HEK293 (cell line): ENCODE results near the gene ZBTB20.

ENCODE experiments used
- CTCF ChIA-PET: fragments of 350-600 bp; formaldehyde crosslinking; extraction: SDS; loops from one replicate; lab custom pipeline; 2021; ENCODE audit warnings: antibody characterized with exemption; lab: Yijun Ruan, JAX
- POLR2A ChIA-PET: fragments of 300-600 bp; formaldehyde crosslinking; extraction: SDS; loops from one replicate; lab custom pipeline; 2020; ENCODE audit warnings: antibody characterized with exemption, inconsistent platforms; lab: Yijun Ruan, JAX
- H3K27ac ChIP-seq: fragments of 200-500 bp; sonication (Bioruptor generic); 2 replicates; pipeline ENCODE4 v1.5.1; 2014; ENCODE audit warnings: low read depth, low read length, control low read depth, inconsistent platforms; ENCODE audit errors: extremely low read depth
- H3K36me3 ChIP-seq, 2 experiments: fragments of 200-500 bp in 1 of 2; sonication (Bioruptor generic) in 1 of 2; 1 replicate in 1 of 2; 2 replicates in 1 of 2; pipeline ENCODE4 v1.5.1; 2014 to 2017; ENCODE audit warnings: inconsistent platforms in 2 of 2, low read length in 2 of 2; ENCODE audit not compliant: control insufficient read depth in 2 of 2, insufficient read depth in 1 of 2
- H3K4me1 ChIP-seq: fragments of 200-500 bp; sonication (Bioruptor generic); 2 replicates; pipeline ENCODE4 v1.5.1; 2014; ENCODE audit warnings: mild to moderate bottlenecking, low read length, inconsistent platforms; ENCODE audit not compliant: control insufficient read depth, insufficient read depth
- H3K4me3 ChIP-seq: 2 replicates; pipeline ENCODE4 v1.5.1; 2011; ENCODE audit warnings: low read depth, mild to moderate bottlenecking, control low read depth, low read length, moderate library complexity
- H3K9me3 ChIP-seq: fragments of 200-500 bp; sonication (Bioruptor generic); 2 replicates; pipeline ENCODE4 v1.5.1; 2014; ENCODE audit warnings: low read depth, low read length, inconsistent platforms; ENCODE audit not compliant: control insufficient read depth, insufficient read depth
- FEZF1 ChIP-seq: fragments of 450-650 bp; formaldehyde crosslinking; IDR thresholded peaks from 2 replicates; pipeline ENCODE4 v1.5.1; 2016; ENCODE audit warnings: missing biosample characterization, missing genetic modification characterization
- IKZF3 ChIP-seq: fragments of 450-650 bp; IDR thresholded peaks from 2 replicates; pipeline ENCODE4 v1.5.0; 2018; ENCODE audit warnings: missing biosample characterization, mild to moderate bottlenecking, missing genetic modification characterization, moderate library complexity
- MZF1 ChIP-seq: fragments of 450-650 bp; formaldehyde crosslinking; IDR thresholded peaks from 2 replicates; pipeline ENCODE4 v1.5.1; 2017; ENCODE audit warnings: missing biosample characterization, missing genetic modification characterization, borderline replicate concordance
- PRDM1 ChIP-seq: fragments of 450-650 bp; formaldehyde crosslinking; IDR thresholded peaks from 2 replicates; pipeline ENCODE4; 2016; ENCODE audit warnings: missing biosample characterization, missing genetic modification characterization
- SCRT2 ChIP-seq: fragments of 450-650 bp; formaldehyde crosslinking; IDR thresholded peaks from 2 replicates; pipeline ENCODE4 v1.5.1; 2016; ENCODE audit warnings: missing biosample characterization, missing genetic modification characterization
- YY1 ChIP-seq: fragments of 450-650 bp; formaldehyde crosslinking; IDR thresholded peaks from 2 replicates; pipeline ENCODE4 v1.5.1; 2018; ENCODE audit warnings: missing biosample characterization, missing genetic modification characterization
- ZBTB48 ChIP-seq: fragments of 450-650 bp; formaldehyde crosslinking; IDR thresholded peaks from 2 replicates; pipeline ENCODE4 v1.5.1; 2016; ENCODE audit warnings: missing biosample characterization, missing genetic modification characterization
- ZIC2 ChIP-seq: fragments of 450-650 bp; formaldehyde crosslinking; IDR thresholded peaks from 2 replicates; pipeline ENCODE4 v1.5.1; 2016; ENCODE audit warnings: missing biosample characterization, missing genetic modification characterization
- ZNF121 ChIP-seq: fragments of 450-650 bp; formaldehyde crosslinking; IDR thresholded peaks from 2 replicates; pipeline ENCODE4 v1.5.1; 2016; ENCODE audit warnings: missing biosample characterization, missing genetic modification characterization
- ZNF157 ChIP-seq: fragments of 450-650 bp; formaldehyde crosslinking; IDR thresholded peaks from 2 replicates; pipeline ENCODE4 v1.5.1; 2016; ENCODE audit warnings: missing biosample characterization, missing genetic modification characterization
- ZNF2 ChIP-seq: fragments of 450-650 bp; formaldehyde crosslinking; IDR thresholded peaks from 2 replicates; pipeline ENCODE4 v1.5.1; 2016; ENCODE audit warnings: missing biosample characterization, missing genetic modification characterization
- ZNF221 ChIP-seq: fragments of 450-650 bp; formaldehyde crosslinking; IDR thresholded peaks from 2 replicates; pipeline ENCODE4 v1.5.1; 2017; ENCODE audit warnings: missing biosample characterization, missing genetic modification characterization, borderline replicate concordance
- ZNF350 ChIP-seq: fragments of 450-650 bp; formaldehyde crosslinking; IDR thresholded peaks from 2 replicates; pipeline ENCODE4 v1.5.0; 2017; ENCODE audit warnings: missing biosample characterization, mild to moderate bottlenecking, missing genetic modification characterization
- ZNF48 ChIP-seq: fragments of 450-650 bp; formaldehyde crosslinking; IDR thresholded peaks from 2 replicates; pipeline ENCODE4 v1.5.1; 2016; ENCODE audit warnings: missing biosample characterization, missing genetic modification characterization
- ZNF529 ChIP-seq: fragments of 450-650 bp; formaldehyde crosslinking; IDR thresholded peaks from 2 replicates; pipeline ENCODE4 v1.5.1; 2017; ENCODE audit warnings: missing genetic modification characterization, missing biosample characterization; ENCODE audit not compliant: insufficient replicate concordance
- ZNF558 ChIP-seq: fragments of 450-650 bp; formaldehyde crosslinking; IDR thresholded peaks from 2 replicates; pipeline ENCODE4 v1.5.1; 2016; ENCODE audit warnings: missing biosample characterization, missing genetic modification characterization
- ZNF560 ChIP-seq: fragments of 450-650 bp; formaldehyde crosslinking; IDR thresholded peaks from 2 replicates; pipeline ENCODE4 v1.5.1; 2017; ENCODE audit warnings: missing biosample characterization, missing genetic modification characterization, borderline replicate concordance
- ZNF596 ChIP-seq: fragments of 450-650 bp; IDR thresholded peaks from 2 replicates; pipeline ENCODE4 v1.5.0; 2018; ENCODE audit warnings: missing biosample characterization, mild to moderate bottlenecking, missing genetic modification characterization, moderate library complexity
- ZNF660 ChIP-seq: fragments of 450-650 bp; IDR thresholded peaks from 2 replicates; pipeline ENCODE4 v1.5.1; 2018; ENCODE audit warnings: missing biosample characterization, mild to moderate bottlenecking, missing genetic modification characterization
- ZNF677 ChIP-seq: fragments of 450-650 bp; IDR thresholded peaks from 2 replicates; pipeline ENCODE4 v1.5.0; 2018; ENCODE audit warnings: missing biosample characterization, mild to moderate bottlenecking, missing genetic modification characterization, moderate library complexity
- ZNF76 ChIP-seq: fragments of 450-650 bp; formaldehyde crosslinking; IDR thresholded peaks from 2 replicates; pipeline ENCODE4; 2016; ENCODE audit warnings: low read depth, missing biosample characterization, missing genetic modification characterization, borderline replicate concordance
- ZNF776 ChIP-seq: fragments of 450-650 bp; formaldehyde crosslinking; IDR thresholded peaks from 2 replicates; pipeline ENCODE4 v1.5.0; 2017; ENCODE audit warnings: missing biosample characterization, missing genetic modification characterization, borderline replicate concordance
- ZSCAN16 ChIP-seq: fragments of 450-650 bp; formaldehyde crosslinking; IDR thresholded peaks from 2 replicates; pipeline ENCODE4 v1.5.1; 2016; ENCODE audit warnings: missing biosample characterization, missing genetic modification characterization
- ZSCAN23 ChIP-seq: fragments of 450-650 bp; formaldehyde crosslinking; IDR thresholded peaks from 2 replicates; pipeline ENCODE4 v1.5.1; 2016; ENCODE audit warnings: missing biosample characterization, missing genetic modification characterization
- TF ChIP-seq, protein P1 (sequence below): fragments of 450-650 bp; formaldehyde crosslinking; IDR thresholded peaks from 2 replicates; pipeline ENCODE4 v1.5.1; 2016; ENCODE audit warnings: missing biosample characterization, missing genetic modification characterization, borderline replicate concordance
- TF ChIP-seq, protein P2 (sequence below): fragments of 450-650 bp; formaldehyde crosslinking; IDR thresholded peaks from 2 replicates; pipeline ENCODE4 v1.5.1; 2016; ENCODE audit warnings: missing biosample characterization, missing genetic modification characterization

Gene ZBTB20

DNA sequence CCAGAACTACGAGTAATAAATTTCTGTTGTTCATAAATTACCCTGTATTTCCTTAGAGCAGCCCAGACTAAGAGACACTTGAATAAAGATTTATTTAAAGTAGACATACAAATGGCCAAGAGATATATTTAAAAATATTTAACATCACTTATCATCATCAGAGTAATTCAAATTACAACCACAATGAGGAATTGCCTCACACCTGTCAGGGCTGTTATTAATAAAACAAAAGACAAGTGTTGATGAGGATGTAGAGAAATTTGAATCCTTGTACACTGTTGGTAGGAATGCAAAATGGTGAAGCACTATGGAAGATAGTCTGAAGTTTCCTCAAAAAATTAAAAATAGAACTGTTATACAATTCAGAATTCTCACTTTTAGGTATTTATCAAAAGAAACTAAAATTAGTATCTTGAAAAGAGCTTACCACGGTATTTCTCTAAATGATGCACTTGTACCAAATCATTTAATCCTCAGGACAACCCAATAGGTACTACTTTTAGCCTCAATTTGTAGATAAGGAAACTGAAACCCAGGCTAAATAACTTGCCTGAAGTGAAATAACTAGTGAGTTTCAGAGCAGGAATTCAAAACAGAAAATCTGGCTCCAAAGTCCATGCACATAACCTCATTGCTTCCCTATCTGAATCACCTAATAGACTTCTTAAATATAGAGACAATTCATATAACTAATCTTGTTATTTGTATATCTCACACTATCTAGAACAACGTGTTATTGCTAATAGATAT, 69.4 kb downstream of the ZBTB20 start:
- no peaks in the 10 kb centered on the region for H3K9me3 ChIP-seq
- ChIA-PET CTCF (interaction anchor here (1.9 kb wide), 1 partner anchor 14 kb away, joined by 4 read pairs; no protein-coding TSS in a partner anchor), POLR2A (no interaction called here)
- no peak for TF ChIP-seq IKZF3 (tag by site-specific recombination)
- no peak for TF ChIP-seq ZNF76 (tag by site-specific recombination)
- no peak for TF ChIP-seq ZNF596 (tag by site-specific recombination)
- TF ChIP-seq ZBTB48 = no peak
- no peak for TF ChIP-seq ZNF529 (tag by site-specific recombination)
- no peak for TF ChIP-seq ZNF221 (tag by site-specific recombination)
- TF ChIP-seq ZNF48 (tag by site-specific recombination) = no peak
- no peak for TF ChIP-seq ZNF157 (tag by site-specific recombination)
- no peak for TF ChIP-seq ZNF121 (tag by site-specific recombination)
- no peak for TF ChIP-seq ZIC2 (tag by site-specific recombination)
- TF ChIP-seq, protein P1, sequence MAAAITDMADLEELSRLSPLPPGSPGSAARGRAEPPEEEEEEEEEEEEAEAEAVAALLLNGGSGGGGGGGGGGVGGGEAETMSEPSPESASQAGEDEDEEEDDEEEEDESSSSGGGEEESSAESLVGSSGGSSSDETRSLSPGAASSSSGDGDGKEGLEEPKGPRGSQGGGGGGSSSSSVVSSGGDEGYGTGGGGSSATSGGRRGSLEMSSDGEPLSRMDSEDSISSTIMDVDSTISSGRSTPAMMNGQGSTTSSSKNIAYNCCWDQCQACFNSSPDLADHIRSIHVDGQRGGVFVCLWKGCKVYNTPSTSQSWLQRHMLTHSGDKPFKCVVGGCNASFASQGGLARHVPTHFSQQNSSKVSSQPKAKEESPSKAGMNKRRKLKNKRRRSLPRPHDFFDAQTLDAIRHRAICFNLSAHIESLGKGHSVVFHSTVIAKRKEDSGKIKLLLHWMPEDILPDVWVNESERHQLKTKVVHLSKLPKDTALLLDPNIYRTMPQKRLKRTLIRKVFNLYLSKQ (tag by site-specific recombination) = no peak
- no peak for TF ChIP-seq ZNF2 (tag by site-specific recombination)
- TF ChIP-seq ZNF776 (tag by site-specific recombination) = no peak
- TF ChIP-seq ZNF558 (tag by site-specific recombination) = no peak
- no peak for TF ChIP-seq MZF1 (tag by site-specific recombination)
- TF ChIP-seq, protein P2, sequence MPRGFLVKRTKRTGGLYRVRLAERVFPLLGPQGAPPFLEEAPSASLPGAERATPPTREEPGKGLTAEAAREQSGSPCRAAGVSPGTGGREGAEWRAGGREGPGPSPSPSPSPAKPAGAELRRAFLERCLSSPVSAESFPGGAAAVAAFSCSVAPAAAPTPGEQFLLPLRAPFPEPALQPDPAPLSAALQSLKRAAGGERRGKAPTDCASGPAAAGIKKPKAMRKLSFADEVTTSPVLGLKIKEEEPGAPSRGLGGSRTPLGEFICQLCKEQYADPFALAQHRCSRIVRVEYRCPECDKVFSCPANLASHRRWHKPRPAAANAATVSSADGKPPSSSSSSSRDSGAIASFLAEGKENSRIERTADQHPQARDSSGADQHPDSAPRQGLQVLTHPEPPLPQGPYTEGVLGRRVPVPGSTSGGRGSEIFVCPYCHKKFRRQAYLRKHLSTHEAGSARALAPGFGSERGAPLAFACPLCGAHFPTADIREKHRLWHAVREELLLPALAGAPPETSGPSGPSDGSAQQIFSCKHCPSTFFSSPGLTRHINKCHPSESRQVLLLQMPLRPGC = no peak
- no peak for TF ChIP-seq ZSCAN16 (tag by site-specific recombination)
- no peak for TF ChIP-seq ZNF660
- TF ChIP-seq PRDM1 (tag by site-specific recombination) = no peak
- no peak for TF ChIP-seq ZNF560 (tag by site-specific recombination)
- H3K4me3 ChIP-seq = no peak overlapping the region
- no peaks in the 10 kb centered on the region for H3K4me1 ChIP-seq
- no peaks in the 10 kb centered on the region for H3K36me3 ChIP-seq
- H3K27ac ChIP-seq = no peak overlapping the region

DNA sequence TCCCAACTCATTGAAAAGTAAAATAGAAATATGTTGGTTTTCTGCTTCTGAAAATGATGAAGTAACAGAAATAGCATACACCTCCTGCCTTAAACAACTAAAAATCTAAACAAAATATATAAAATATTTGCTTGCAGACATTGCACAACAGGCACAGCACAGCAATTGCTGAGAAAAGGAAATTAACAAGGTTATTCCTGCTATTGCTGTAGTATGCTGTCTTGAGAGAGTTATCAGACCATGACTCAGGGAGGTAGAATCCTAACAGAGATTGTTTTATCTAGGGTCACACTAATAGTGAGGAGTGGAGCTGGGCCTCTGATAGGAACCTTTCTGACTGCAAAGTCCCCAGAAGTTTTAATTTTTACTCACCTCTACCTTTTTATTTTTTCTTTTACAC, 72.6 kb downstream of the ZBTB20 start:
- CTCF ChIA-PET = no interaction called here
- POLR2A ChIA-PET = no interaction called here

More for the DNA sequence above, 72.6 kb downstream of the ZBTB20 start:
- Histone ChIP-seq H3K4me3 (no peak overlapping the region), H3K27ac (no peak overlapping the region), H3K36me3 (no peaks in the 10 kb centered on the region), H3K4me1 (no peaks in the 10 kb centered on the region), H3K9me3 (no peaks in the 10 kb centered on the region)
- no peak for TF ChIP-seq ZNF350 (tag by site-specific recombination)
- TF ChIP-seq ZNF2 (tag by site-specific recombination) = no peak
- no peak for TF ChIP-seq SCRT2 (tag by site-specific recombination)
- TF ChIP-seq YY1 (tag by site-specific recombination) = no peak
- TF ChIP-seq ZSCAN23 (tag by site-specific recombination) = no peak
- no peak for TF ChIP-seq ZNF677
- TF ChIP-seq FEZF1 = no peak
